ENCODE results near the gene MFAP3L.

GRCh38 chr4:170027181-170027829, 1.1 kb upstream of the MFAP3L start:
- TF ChIP-seq CTCF (IDR thresholded peaks at IDR 0.05; ENCODE audit: poor library complexity, severe bottlenecking): no peak
- peak; percentile 14 for TF ChIP-seq TAF1 (IDR thresholded peaks at IDR 0.05; ENCODE audit: low read depth)
- TF ChIP-seq RAD21 (conservative IDR thresholded peaks at IDR 0.05): peak; percentile 26

Data from neural cell (in vitro differentiated cells).